Measurements from ENCODE around the gene CDK4.

The CDK4 gene

GRCh38 chr12:57771236-57771872 is 19.2 kb upstream of the CDK4 start:
- peak; percentile 97 for DNase-seq

- no peak for DNase-seq
Measured at GRCh38 chr12:57770734-57771133, 18.6 kb upstream of the CDK4 start.

DNA sequence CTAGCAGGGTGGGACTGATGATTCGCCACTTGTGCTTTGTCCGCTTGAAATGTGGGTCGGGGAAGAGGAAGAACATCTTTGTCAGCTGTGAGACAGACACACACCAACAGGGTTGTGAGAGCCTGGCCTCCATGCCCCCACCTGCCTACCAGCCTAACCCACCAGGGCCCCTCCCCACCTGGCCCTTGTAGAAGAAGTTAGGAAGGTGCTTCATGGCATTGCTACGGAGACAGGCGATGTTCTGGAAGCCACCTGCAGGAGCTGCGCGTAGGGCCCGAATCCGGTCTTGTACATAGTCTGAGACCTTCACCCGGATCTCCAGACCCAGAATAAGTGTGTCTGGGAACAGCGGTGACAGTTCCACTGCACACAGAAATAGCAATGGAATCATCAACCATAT is 17.5 kb upstream of the CDK4 start:
- DNase-seq = no peak

DNA sequence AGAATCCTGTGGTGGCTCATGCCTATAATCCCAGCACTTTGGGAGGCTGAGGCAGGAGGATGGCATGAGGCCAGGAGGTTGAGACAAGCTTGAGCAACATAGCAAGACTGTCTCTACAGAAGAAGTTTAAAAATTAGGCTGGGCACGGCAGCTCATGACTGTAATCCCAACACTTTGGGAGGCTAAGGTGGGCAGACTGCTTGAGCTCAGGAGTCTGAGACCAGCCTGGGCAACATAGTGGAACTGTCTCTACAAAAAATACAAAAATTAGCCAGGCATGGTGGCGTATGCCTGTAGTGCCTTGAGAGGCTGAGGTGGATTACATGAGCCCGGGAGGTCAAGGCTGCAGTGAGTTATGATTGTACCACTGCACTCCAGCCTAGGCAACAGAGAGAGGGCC is 15.8 kb upstream of the CDK4 start:
- DNase-seq = no peak

- peak; percentile 93 for DNase-seq
Measured at GRCh38 chr12:57767305-57767698, 15.2 kb upstream of the CDK4 start.

GRCh38 chr12:57766464-57767304 is 14.6 kb upstream of the CDK4 start, which contains the start of gene CYP27B1:
Gene CYP27B1, minus strand, starts transcription at chr12:57767078. Its CDS starts 37 bp downstream, at chr12:57767041.
- DNase-seq = peak; percentile 99

DNA sequence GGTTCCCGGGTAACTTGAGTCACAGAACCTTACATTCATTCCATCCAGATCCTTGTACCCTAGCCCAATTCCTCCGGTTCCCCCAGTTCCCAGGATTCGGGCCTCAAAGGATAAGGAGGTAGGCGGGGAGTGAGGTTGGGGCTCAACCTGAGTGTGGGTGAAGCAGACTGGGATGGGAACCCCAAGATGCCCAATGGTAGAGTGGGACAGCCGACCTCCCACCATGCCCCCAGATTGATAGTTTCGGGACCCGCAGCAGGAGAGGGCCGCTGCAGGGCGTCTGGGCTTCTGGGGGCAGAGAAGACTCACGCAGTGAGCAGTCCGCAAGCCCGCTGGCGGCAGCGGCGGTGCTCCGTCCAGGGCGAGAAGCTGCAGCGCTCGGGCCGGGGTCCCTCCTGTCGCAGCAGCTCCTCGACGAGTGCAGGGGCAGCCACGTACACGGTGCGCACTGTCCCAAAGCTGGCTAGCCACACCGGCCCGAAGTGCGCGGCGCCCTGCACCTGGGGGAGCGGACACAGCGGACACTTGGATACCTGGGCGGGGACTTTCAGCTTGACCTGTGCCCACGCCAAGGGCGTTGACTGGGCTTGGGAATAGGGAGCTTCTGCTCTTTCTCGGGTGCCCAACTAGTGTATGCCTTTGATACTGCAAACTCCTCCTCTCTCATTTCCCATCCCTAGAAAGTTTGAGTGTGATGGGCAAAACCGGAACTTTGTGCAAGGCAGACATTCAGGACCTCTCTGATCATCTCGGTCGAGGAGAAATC is 13.8 kb upstream of the CDK4 start:
- no peak for DNase-seq

- peak; percentile 58 for DNase-seq
Measured at GRCh38 chr12:57765003-57765697, 13.0 kb upstream of the CDK4 start.

DNA sequence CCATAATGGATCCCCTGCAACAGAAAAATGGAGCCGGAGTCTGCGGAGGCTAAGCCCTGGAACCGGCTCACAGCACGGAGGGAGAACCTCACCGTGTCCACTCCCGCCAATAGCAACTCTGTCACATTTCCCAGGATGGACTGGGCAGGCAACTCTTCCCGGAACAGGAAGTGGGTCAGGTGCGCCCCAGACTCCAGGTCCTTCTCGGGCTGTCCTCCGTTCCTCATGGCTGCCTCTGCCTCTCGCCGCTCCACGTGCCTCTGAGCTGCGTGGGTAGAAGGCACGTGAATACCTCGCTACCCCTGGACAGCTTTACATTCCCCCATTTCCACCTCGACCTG is 12.5 kb upstream of the CDK4 start:
- DNase-seq = no peak

DNA sequence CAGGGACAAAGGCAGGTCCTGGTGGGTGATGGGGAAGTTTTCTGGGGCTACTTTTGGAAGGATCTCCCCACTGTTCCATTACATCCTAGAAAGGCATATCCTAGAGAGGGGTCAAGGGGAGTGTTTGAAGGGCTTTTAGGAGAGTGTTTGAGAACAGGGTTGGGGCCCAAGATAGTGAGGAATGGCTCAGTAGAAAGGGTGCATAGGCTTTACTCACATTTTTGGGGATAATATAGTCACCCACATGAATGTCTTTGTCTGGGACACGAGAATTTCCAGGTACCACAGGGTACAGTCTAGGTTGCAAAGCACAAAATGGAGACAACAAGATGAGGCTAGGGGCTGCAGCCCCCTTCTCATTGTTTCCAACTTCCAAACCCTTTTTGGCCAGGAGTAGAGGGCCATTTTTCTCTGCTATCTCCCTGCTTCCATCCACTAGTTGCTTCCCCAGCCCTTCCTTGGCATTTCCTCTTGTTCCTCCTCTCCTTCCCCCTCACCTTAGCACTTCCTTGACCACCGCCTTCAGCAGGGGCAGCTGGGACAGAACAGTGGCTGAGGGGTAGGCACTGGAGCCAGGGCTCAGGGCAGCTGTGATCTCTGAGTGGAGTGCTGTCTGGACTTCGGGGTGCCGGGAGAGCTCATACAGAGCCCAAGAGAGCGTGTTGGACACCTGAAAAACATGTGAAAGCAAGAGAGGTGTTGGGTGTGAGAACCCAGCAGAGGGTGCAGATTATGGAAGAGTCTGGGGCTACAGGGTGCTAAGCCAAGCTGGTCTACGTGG is 12.0 kb upstream of the CDK4 start:
- DNase-seq = no peak

DNA sequence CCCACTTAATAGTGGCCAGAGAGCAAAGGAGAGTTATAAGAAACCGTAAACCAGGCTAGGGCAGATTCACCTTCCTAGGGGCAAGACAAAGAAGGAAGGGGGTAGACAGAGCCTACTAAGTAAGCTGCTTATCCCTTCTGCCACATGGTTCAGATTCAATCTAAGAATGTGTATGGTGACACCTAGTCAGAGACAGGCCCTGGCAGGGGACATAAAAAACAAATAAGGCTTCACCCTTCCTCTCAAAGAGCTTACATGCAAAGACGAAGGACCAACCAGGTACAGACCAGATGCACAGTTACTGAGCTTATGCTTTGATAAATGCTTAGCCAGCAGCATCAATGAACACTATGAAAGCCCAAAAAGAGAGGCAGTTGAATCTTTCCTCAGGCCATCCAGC is 10.4 kb upstream of the CDK4 start:
- DNase-seq = peak; percentile 94

GRCh38 chr12:57761391-57761998 is 9.4 kb upstream of the CDK4 start:
- peak; percentile 68 for DNase-seq

- DNase-seq = no peak
Measured at GRCh38 chr12:57760347-57760982, 8.4 kb upstream of the CDK4 start.

GRCh38 chr12:57759360-57759980 is 7.4 kb upstream of the CDK4 start:
- DNase-seq = peak; percentile 70

- no peak for DNase-seq
Measured at GRCh38 chr12:57758552-57759359, 6.6 kb upstream of the CDK4 start.

GRCh38 chr12:57757771-57758170 is 5.7 kb upstream of the CDK4 start:
- no peak for DNase-seq

DNA sequence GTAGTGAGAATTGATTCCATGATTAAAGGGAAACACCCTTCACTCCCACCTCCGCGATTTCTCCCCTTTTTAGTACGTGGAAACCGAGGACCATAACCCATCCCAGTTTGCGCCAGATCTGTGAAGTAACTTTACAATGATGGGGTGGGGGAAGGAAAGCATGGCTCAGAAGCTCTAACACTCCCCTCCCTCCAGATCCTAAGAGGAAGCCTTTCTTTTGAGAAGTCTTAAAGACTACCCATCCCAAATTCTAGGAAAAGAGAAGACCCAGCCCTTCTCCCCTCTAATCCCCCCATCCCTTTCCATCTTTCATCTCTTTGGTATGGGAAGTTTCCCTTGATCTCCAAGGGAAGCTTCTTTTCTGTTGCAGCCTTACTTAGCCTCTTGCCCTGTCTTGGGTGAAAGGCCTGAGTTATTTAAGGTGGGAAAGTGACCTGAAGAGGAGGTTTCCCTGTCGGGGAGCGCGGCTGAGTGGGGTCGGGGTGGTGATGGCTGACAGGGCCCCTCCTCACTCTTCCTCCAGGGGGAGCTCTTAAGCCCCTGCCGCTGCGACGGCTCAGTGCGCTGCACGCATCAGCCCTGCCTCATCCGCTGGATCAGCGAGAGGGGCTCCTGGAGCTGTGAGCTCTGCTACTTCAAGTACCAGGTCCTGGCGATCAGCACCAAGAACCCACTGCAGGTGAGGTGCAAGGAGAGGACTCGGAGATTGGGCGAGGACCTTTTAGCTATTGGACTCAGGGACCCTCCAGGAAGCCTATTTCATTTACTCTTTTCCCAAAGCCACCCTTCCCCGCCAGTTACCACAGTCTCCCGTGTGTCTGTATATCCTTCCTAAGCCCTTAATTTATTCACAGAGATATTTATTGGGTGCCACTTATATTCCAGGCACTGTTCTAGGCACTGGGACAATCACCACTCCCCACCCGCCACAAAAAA is 4.6 kb upstream of the CDK4 start:
- peak; percentile 92 for DNase-seq

DNA sequence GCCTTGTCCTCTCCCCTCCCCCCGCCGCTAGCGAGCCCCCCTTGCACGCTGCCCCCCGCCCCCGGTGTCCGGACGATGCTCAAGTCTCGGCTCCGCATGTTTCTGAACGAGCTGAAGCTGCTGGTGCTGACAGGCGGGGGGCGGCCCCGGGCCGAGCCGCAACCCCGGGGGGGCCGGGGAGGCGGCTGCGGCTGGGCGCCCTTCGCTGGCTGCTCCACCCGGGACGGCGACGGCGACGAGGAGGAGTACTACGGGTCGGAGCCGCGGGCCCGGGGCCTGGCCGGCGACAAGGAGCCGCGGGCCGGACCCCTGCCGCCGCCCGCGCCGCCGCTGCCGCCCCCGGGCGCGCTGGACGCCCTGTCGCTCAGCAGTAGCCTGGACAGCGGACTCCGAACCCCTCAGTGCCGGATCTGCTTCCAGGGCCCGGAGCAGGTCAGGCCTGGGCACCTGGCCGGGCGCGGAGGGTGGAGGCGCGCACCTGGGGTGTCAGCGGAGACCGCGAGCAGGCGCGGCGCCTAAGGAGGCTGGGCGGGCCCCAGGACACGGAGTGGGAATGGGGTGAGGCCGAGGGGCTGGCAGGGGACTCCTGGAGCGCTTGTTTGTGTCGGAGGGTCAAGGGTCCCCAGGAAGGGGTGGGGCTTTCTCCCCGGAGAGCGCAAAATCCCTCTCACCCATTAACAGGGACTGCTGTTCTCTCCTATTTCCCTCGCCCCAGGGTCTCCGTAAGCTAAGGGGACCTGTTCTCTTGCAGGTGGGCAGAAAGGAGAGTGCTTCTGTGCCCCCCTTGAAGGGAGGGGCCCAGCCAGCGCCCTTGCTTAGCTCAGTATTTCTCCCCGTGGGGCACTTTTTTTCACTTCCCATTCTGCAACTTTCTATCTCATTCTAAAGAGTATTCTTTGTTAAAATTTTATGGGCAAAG is 3.6 kb upstream of the CDK4 start:
- peak; percentile 61 for DNase-seq
